GM18907 (cell line): Measurements from ENCODE around the gene CTNNA3.

ENCODE experiments used
- ATAC-seq: cut with Tn5 transposase; IDR thresholded peaks from one replicate; pipeline ENCODE4 v1.9.1; 2021; ENCODE audit warnings: mild to moderate bottlenecking, moderate library complexity; ENCODE audit not compliant: unreplicated experiment

Gene CTNNA3

GRCh38 chr10:67385566-67385965 lies 310.4 kb downstream of the CTNNA3 start:
- ATAC-seq: no peak

DNA sequence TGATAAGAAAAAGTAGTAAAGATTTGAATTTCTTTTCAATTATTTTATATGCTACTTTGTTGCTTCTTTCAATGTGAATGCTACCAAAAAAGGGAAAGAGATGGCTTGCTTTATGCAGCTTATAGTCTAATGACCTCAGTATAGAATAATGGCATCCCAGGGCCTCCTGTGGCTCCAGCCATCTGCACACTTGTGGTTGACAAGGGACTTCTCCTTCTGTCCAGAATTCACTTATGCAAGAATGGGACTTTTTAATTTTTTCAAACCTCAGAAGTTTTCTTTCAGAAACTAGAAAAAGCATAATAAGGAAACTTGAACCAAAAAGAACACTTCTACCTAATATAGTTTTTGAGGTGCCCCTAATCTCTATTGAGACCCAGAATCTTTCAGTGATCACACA lies 310.9 kb downstream of the CTNNA3 start:
- ATAC-seq: no peak

- no peak for ATAC-seq
Measured at GRCh38 chr10:67331121-67331910, 364.7 kb downstream of the CTNNA3 start.

DNA sequence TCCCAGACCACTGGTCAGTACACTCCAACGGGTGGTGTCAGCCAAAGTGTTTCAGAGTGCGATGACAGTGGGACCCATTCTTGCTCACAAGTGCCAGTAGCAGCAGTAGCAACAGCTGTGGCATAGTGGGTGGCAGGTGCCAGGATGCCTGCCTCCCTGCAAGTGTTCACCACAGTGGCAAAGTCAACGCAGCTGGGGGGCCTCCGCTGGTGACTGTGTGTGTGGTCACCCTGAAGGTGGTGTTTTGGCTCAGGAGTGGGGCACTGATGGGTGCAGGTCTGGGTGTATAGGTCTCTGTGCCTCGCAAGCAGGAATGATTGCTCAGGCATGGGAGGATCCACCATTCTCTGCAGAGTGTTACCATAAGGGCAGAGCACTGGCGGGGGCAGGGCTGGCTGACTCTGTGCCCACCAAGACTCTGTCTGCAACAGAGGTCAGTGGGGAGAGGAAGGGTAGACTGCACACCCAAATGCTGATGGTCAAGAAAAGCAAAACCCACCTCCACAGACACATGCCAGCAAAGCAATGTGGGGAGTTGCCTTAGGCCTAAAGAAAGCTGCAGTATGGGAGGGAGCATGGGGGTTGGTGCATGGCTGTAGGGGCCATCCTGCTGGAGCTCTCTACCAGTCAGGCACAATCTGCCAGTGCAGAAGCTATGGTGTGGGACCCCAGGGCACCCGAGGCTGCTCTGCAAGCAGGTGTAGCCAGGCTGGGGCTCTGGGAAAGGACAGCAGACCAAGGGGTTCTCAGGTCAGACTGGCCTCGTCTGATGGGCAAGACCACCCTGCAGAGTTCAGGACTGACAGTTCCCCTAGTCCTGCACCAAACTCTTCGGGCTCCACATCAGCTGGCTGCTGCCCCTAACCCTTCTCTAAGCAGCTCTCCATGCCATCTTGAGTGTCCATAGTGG lies 368.1 kb downstream of the CTNNA3 start:
- no peak for ATAC-seq

GRCh38 chr10:67319976-67320375 lies 376.0 kb downstream of the CTNNA3 start:
- no peak for ATAC-seq

GRCh38 chr10:67308912-67309311 lies 387.1 kb downstream of the CTNNA3 start:
- no peak for ATAC-seq

GRCh38 chr10:67306588-67307205 lies 389.3 kb downstream of the CTNNA3 start:
- ATAC-seq: no peak

DNA sequence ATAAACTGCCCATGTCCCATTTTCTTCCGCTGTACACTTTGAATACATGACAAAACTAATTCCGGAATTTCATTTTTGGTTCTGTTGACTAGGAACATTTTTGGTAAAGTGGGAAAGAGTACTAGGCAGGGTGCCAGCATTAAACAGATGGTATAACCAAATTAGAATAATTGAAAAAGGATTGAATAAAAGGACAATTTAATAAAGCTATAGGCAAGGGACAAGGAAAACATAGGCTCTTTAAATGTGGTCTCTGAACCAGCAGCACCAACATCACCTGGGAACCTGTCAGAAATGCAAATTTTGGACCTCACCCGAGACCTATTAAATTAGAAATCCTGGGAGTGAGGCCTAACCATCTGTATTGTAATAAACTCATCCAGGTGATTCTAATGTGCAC lies 393.3 kb downstream of the CTNNA3 start:
- ATAC-seq: no peak

- no peak for ATAC-seq
Measured at GRCh38 chr10:67299761-67300160, 396.2 kb downstream of the CTNNA3 start.

- no peak for ATAC-seq
Measured at GRCh38 chr10:67297637-67298181, 398.3 kb downstream of the CTNNA3 start.

DNA sequence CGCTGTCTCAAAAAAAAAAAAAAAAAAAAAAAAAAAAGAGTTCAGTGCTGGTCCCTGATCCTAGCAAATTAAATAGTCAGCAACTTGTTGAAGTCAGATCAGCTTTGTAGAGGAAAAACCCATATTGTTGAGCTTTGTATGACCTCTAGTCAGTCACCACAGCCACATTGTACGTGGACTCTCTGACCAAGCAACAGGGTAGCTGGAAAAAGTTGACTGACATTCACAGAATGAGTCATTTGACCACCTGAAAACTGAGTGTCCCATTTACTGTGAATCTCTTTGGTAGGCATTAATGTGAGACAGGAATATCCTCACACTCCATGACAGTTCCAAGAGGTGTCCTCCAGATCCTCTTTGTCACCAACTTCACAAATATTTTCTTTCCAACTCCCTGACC lies 399.1 kb downstream of the CTNNA3 start:
- ATAC-seq: no peak

DNA sequence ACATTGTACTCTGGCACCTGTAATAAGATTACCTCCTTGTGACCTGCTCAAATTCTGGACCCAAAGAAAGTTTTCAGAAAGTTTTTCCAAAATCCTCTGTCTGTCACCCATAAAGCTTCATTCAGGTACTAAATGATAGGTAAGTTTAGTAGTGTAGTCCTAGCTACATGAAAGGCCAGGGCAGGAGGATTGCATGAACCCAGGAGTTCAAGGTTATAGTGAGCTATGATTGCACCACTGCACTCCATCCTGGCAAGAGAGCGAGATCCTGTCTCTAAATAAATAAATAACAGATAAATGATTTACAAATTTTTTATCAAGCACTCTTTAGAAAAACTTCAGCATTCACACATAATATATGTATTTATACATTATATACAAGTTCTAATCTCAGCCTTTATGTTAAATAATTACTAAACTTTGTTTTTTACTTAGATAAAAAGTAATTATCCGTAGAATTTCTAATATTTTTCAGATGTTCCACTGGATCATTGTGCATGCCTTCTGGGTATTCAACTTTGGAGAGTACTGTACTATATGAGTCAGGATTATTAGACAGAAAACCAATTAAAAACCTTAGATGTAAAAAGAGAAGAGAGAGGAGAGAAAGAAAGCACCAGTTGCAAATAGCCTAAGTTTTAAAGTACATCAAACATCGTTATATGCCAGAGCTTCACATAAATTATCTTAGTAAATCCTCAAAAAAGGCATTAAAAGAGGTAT lies 407.1 kb downstream of the CTNNA3 start:
- ATAC-seq: no peak

- no peak for ATAC-seq
Measured at GRCh38 chr10:67284589-67284988, 411.4 kb downstream of the CTNNA3 start.

DNA sequence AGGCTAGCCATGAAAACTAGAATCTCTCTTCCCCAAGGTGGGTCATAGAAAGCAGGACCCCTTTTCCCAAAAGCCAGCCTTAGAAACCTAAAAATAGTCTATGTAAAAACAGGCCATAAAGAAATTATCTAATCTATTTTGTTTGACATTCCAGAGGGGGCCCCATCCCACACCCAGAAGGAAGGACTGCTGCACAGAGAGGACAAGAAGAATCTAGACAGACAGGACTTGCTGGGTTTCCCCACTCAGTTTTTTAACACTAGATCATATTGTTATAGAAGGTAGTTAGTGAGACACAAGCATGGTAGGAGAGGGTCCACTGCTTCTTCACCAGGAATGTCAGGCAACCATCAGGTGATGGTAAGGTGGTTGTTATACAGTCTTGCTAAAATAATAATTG lies 413.1 kb downstream of the CTNNA3 start:
- no peak for ATAC-seq

DNA sequence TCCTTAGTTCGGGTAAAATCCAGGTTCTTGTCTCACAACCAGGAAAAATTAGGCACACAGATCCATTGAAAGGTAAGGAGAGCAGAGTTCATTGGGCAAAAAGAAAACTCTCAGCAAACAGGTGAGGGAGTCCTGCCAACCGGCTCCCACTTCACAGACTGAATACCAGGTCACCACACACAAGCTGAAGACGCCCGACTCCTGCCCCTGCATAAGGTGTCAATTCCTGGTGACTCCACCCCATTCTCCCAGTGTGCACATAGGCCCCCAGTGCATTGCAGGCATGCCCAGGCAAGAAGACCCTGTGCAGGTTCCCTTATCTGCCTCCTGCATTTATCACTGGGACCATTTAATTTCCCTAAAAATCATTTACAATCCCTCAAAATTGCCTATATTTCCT lies 415.6 kb downstream of the CTNNA3 start:
- ATAC-seq: no peak

DNA sequence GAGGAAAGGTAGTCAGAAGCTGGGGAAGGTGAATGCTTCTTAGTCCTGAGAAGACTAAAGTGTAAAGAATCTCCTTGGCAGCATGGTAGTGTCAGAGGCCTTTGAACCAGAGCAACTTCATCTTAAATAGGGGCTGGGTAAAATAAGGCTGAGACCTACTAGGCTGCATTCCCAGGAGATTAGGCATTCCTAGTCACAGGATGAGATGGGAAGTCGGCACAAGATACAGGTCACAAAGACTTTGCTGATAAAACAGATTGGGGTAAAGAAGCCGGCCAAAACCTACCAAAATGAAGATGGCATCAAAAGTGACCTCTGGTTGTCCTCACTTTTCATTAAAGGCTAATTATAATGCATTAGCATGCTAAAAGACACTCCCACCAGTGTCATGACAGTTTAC lies 418.6 kb downstream of the CTNNA3 start:
- ATAC-seq: no peak

GRCh38 chr10:67269828-67270227 lies 426.2 kb downstream of the CTNNA3 start:
- ATAC-seq: no peak

GRCh38 chr10:67268146-67268545 lies 427.8 kb downstream of the CTNNA3 start:
- no peak for ATAC-seq

DNA sequence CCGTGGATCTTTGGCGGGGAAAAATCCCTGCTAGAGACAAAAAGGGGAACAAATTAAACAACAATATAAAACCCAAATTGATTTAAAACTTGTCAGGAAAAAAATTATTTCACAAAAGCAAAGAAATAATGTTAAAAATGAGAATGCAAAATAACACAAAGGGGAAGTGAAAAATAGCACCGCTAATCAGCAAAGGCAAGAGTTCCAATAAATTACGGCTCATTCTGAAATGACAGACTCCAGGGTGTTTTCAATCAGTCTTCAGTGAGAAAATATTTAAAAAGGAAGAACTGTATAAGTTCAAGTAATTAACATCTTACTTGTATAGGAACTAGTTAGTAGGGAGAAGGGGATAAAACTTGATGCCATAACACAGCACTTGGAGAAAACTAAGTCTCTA lies 433.3 kb downstream of the CTNNA3 start:
- no peak for ATAC-seq

- ATAC-seq: no peak
Measured at GRCh38 chr10:67261300-67261797, 434.6 kb downstream of the CTNNA3 start.
